HG03565 (cell line): ENCODE results near the gene ZNF25.
"Not testable (repeated sequence)": the region's sequence is repeated elsewhere in the genome, so short reads cannot be mapped to it uniquely, and the experiment has no call there.

ENCODE experiments used
- ATAC-seq: cut with Tn5 transposase; IDR thresholded peaks from one replicate; pipeline ENCODE4 v1.9.1; 2021; ENCODE audit warnings: mild to moderate bottlenecking, moderate library complexity; ENCODE audit not compliant: unreplicated experiment

Gene ZNF25

GRCh38 chr10:37948210-37948609 lies 28.2 kb downstream of the ZNF25 start:
- ATAC-seq, result no peak

- no peak for ATAC-seq
Observed at GRCh38 chr10:37947526-37947925, 28.9 kb downstream of the ZNF25 start.

- ATAC-seq, result no peak
Observed at GRCh38 chr10:37937864-37938263, 38.6 kb downstream of the ZNF25 start.

- no peak for ATAC-seq
Observed at GRCh38 chr10:37934791-37935190, 41.7 kb downstream of the ZNF25 start.

- no peak for ATAC-seq
Observed at GRCh38 chr10:37930423-37930822, 46.0 kb downstream of the ZNF25 start.

- ATAC-seq, result not testable (repeated sequence)
Observed at GRCh38 chr10:37908165-37908564, 68.3 kb downstream of the ZNF25 start.

GRCh38 chr10:37906382-37906781 lies 70.1 kb downstream of the ZNF25 start:
- ATAC-seq, result no peak
